Fibroblast of skin of back (primary cell): Measurements from ENCODE around the gene LRP2.
"Not testable (repeated sequence)": the region's sequence is repeated elsewhere in the genome, so short reads cannot be mapped to it uniquely, and the experiment has no call there.

Experiments used
- DNase-seq: peaks from one replicate; pipeline ENCODE4 v3.0.0-alpha.2; 2013

Gene LRP2

GRCh38 chr2:169300636-169301530 lies 61.5 kb downstream of the LRP2 start:
- DNase-seq: no peak

- DNase-seq: no peak
These were observed 64.3 kb downstream of the LRP2 start for GRCh38 chr2:169298007-169298406.

- no peak for DNase-seq
These were observed 68.2 kb downstream of the LRP2 start for GRCh38 chr2:169294001-169294675.

- DNase-seq: no peak
These were observed 70.8 kb downstream of the LRP2 start for GRCh38 chr2:169291517-169291916.

GRCh38 chr2:169290433-169290832 lies 71.9 kb downstream of the LRP2 start:
- no peak for DNase-seq

GRCh38 chr2:169287666-169288065 lies 74.7 kb downstream of the LRP2 start:
- DNase-seq: no peak

- no peak for DNase-seq
These were observed 75.6 kb downstream of the LRP2 start for GRCh38 chr2:169286624-169287231.

GRCh38 chr2:169285531-169286235 lies 76.7 kb downstream of the LRP2 start:
- DNase-seq: no peak

GRCh38 chr2:169280502-169280901 lies 81.8 kb downstream of the LRP2 start:
- DNase-seq: no peak

- no peak for DNase-seq
These were observed 86.5 kb downstream of the LRP2 start for GRCh38 chr2:169275696-169276444.

GRCh38 chr2:169272010-169272409 lies 90.3 kb downstream of the LRP2 start:
- DNase-seq: no peak

- DNase-seq: not testable (repeated sequence)
These were observed 91.8 kb downstream of the LRP2 start for GRCh38 chr2:169270574-169270973.

- no peak for DNase-seq
These were observed 96.7 kb downstream of the LRP2 start for GRCh38 chr2:169265591-169265990.

GRCh38 chr2:169260846-169261642 lies 101.3 kb downstream of the LRP2 start:
- no peak for DNase-seq

GRCh38 chr2:169260246-169260645 lies 102.1 kb downstream of the LRP2 start:
- DNase-seq: no peak

- DNase-seq: no peak
These were observed 102.9 kb downstream of the LRP2 start for GRCh38 chr2:169259402-169259801.

- DNase-seq: no peak
These were observed 104.2 kb downstream of the LRP2 start for GRCh38 chr2:169258045-169258601.

- no peak for DNase-seq
These were observed 107.6 kb downstream of the LRP2 start for GRCh38 chr2:169254774-169255173.

- DNase-seq: no peak
These were observed 115.1 kb downstream of the LRP2 start for GRCh38 chr2:169247211-169247610.

- DNase-seq: no peak
These were observed 121.9 kb downstream of the LRP2 start for GRCh38 chr2:169240405-169240804.

GRCh38 chr2:169237939-169238338 lies 124.4 kb downstream of the LRP2 start:
- DNase-seq: no peak
